HG03025 (cell line): ENCODE measurements around the gene SLC9C2.
"Not testable (repeated sequence)": the region's sequence is repeated elsewhere in the genome, so short reads cannot be mapped to it uniquely, and the experiment has no call there.

Source experiments
- ATAC-seq: cut with Tn5 transposase; IDR thresholded peaks from one replicate; pipeline ENCODE4 v1.9.1; 2021; ENCODE audit warnings: mild to moderate bottlenecking, moderate library complexity; ENCODE audit not compliant: unreplicated experiment, low FRiP score

Gene SLC9C2

DNA sequence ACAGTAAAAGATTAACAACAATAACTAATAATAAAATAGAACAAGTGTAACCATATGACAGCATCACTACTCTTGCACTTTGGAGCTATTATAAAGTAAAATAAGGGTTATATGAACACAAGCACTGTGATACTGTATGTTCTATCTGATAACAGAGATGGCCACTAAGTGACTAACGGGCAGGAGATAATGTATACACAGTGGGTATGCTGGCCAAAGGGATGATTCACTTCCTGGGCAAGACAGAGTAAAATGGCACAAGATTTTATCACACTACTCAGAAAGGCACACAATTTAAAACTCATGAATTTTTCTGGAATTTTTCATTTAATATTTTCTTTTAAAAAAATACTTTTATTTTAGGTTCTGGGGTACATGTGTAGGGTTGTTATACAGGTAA is 12.3 kb downstream of the SLC9C2 start:
- no peak for ATAC-seq

- no peak for ATAC-seq
Measured at GRCh38 chr1:173581383-173582079, 21.3 kb downstream of the SLC9C2 start.

DNA sequence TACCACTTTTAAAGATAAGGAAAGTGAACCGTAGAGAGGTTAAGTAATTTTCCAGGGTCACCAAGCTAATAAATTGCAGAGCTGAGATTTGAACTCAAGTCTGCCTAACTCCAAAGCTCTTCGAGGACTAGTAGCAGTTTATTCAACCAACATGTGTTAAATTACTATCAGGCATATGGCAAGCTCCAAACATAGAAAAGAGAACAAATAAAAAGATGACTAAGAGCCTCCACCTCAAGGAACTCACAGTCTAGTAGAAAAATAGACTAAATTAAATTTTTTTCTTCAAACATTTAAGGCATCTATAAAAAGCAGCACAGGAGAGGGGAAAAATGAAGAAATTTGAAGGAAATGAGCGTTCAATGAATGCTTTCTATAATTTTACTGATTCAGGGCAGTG is 22.2 kb downstream of the SLC9C2 start:
- ATAC-seq = no peak

GRCh38 chr1:173580071-173580470 is 22.8 kb downstream of the SLC9C2 start:
- ATAC-seq = no peak

- ATAC-seq = no peak
Measured at GRCh38 chr1:173573596-173573995, 29.3 kb downstream of the SLC9C2 start.

GRCh38 chr1:173572201-173572873 is 30.5 kb downstream of the SLC9C2 start:
- ATAC-seq = no peak

- no peak for ATAC-seq
Measured at GRCh38 chr1:173570370-173571007, 32.4 kb downstream of the SLC9C2 start.

GRCh38 chr1:173568483-173568882 is 34.4 kb downstream of the SLC9C2 start:
- no peak for ATAC-seq

DNA sequence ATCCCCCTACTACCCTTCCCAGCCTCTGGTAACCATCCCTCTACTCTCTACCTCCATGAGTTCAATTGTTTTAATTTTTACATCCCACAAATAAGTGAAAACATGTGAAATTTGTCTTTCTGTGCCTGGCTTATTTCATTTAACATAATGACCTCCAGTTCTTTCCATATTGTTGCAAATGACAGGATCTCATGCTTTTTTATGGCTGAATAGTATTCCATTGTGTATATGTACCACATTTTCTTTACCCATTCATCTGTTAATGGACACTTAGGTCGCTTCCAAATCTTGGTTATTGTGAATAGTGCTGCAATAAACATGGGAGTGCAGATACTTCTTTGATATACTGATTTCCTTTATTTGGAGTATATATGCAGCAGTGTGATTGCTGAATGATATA is 39.0 kb downstream of the SLC9C2 start:
- not testable (repeated sequence) for ATAC-seq

DNA sequence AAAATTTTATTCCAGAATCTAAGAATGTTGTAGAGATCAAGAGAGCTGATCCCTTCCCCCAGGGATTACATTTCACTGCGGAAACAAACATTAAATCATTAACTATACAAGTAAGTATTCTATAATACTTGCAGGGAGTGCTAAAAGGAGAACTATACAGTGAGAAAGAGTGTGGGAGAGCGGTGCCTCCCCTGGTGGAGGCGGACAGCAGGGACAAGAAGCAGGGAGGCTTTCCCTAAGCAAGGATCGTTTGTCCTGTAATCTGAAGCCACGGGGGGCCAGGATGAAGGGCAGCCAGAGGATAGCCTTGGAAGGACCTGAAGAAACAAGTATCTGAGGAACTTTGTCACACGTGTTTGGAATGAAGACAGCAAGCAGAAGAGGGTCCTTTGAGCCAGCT is 40.1 kb downstream of the SLC9C2 start:
- no peak for ATAC-seq

DNA sequence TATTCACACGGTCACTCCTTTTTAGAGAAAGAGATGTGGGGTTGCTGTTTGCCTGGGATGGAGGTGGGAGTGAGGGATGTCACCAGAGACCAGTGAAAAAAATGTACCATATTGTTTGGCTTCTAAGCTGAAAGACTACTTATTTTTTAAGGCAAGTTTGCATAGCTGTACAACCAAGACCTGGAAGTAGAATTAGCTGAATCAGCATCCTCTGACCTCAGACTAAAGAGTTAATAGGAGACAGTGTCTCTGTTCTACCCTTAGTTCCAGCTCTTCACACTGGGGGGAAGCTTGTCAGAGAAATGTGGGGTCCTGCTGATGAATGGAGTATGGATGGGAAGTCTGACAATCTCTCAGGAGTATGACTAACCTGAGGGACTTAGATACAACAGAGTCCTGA is 41.6 kb downstream of the SLC9C2 start:
- ATAC-seq = no peak

GRCh38 chr1:173560285-173560880 is 42.5 kb downstream of the SLC9C2 start:
- no peak for ATAC-seq

- no peak for ATAC-seq
Measured at GRCh38 chr1:173555651-173556305, 47.1 kb downstream of the SLC9C2 start.

DNA sequence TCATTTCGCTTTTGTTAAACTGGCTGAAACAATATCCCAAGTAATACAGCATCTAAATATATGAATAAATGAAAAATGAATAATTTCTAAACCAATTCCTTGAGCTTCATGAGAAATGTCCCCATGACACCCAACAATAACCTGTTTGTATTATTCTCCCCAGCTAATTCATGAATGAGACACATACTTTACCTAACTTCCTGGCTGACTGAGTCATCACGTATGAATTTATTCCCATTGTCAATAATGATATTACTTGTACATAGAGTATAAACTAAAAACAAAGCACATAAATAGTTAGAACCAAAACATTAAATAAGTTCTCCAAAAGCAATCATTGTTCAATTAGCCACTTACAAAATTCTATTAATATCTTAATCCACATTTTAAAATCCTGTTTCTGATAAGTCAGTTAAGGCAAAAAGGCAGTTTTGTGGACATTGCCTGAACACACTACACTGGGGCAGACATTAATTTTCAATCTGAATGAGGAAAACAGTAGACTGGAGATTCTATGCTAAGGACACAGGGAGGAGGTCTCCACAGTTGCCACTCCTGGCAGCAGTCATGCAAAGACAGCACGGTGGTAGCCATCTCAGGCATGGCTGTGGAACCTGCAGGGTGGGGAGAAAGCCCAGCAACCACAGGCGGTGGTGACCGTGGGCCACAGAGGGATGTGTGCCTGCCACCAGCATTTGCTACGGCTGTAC is 48.2 kb downstream of the SLC9C2 start:
- no peak for ATAC-seq

GRCh38 chr1:173554089-173554488 is 48.8 kb downstream of the SLC9C2 start:
- no peak for ATAC-seq

DNA sequence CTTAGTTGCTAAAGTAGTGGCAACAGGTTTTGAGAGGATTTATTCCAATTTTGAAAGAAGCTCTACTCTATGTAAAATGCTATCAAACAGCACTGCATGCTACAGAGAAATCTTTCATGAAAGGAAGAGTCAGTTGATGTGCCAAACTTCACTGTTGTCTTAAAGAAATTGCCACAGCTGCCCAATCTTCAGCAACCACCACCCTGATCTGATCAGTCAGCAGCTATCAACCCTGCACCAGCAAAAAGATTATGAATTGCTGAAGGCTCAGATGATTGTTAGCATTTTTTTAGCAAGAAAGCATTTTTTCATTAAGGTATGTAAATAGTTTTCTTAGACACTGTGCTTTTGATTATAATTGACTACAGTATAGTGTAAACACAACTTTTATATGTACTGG is 49.6 kb downstream of the SLC9C2 start:
- ATAC-seq = no peak

DNA sequence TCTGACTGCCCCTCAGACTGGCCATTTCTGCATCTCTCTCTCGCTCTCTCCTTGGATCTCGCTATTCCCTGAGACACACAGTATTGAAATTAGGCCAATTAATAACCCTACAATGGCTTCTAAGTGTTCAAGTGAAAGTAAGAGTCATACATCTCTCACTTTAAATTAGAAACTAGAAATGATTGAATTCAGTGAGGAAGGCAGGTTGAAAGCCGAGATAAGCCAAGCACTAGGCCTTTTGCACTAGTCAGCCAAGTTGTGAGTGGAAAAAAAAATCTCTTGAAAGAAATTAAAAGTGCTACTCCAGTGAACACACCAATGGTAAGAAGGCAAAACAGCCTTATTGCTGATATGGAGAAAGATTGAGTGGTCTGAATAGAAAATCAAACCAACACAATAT is 51.2 kb downstream of the SLC9C2 start:
- ATAC-seq = no peak

DNA sequence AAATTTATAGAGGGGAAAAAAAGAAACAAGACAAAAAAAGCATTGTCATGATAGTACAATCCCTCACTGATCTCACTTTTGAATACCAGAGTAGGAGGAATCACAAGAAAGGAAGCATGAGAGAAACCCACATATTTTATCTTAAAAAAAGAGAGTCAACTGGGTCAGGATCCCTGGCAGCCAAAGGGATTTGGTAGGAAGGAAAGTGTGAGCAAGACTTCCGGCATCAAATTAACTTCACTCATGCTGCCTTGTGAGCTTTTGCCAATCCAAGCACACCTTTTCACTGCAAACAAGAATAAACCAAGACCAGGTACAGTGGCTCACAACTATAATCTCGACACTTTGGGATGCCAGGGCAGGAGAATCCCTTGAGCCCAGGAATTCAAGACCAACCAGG is 53.1 kb downstream of the SLC9C2 start:
- ATAC-seq = no peak

- ATAC-seq = no peak
Measured at GRCh38 chr1:173545688-173546087, 57.2 kb downstream of the SLC9C2 start.

DNA sequence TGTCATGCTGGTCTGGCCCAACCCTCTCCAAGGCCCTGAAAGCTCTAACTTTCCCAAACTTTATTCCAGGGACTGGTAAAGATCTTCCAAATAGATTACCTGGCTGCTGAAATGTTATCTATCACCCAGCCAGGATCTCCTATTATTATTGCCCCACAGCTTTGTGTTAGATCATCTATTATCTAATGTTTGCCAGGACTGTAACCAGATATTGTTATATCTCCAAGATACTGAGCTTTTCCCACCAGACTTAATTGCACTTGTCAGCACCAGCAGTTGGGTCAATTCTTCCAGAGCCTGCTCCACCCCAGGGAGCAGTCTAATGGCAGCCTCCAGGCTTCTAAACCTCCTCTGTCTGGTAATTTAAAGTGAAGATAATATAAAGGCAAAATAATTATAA is 66.6 kb downstream of the SLC9C2 start:
- no peak for ATAC-seq
